Caco-2 (cell line): ENCODE results near the gene MAP7D1. TPM values are rescaled to one million over a fixed set of nuclear protein-coding genes. Genes with fewer than 3 reads are reported as not detected.

Experiments
- BruUV-seq: library from RNA; stranded (reverse); fragments of 400-500 nt; replicated peaks from 2 replicates; lab custom pipeline; 2021; lab: Mats Ljungman, UMichigan
- CTCF ChIA-PET: fragments of 300-600 bp; sonication (Branson Sonifier 250); formaldehyde crosslinking; loops from one replicate; lab custom pipeline; 2022; ENCODE audit warnings: antibody characterized with exemption; lab: Charles Lee
- POLR2A ChIA-PET: fragments of 300-600 bp; sonication (Branson Sonifier 250); formaldehyde crosslinking; loops from one replicate; lab custom pipeline; 2022; ENCODE audit warnings: antibody characterized with exemption; lab: Charles Lee
- DNase-seq, 2 experiments: peaks; one replicate each; pipeline versions ENCODE4 v3.0.0 to v3.0.0-alpha.2; 2020 to 2022
- H3K27me3 ChIP-seq: replicated peaks from 2 replicates; pipeline ENCODE4 v1.6.0; 2011; ENCODE audit warnings: low read length; ENCODE audit not compliant: control insufficient read depth, insufficient read depth
- H3K36me3 ChIP-seq: 2 replicates; pipeline ENCODE4 v1.5.1; 2011; ENCODE audit warnings: low read length; ENCODE audit not compliant: control insufficient read depth, insufficient read depth
- H3K4me1 ChIP-seq: fragments of 250-450 bp; sonication (Bioruptor Pico); 2 replicates; pipeline ENCODE4 v1.5.1; 2020; ENCODE audit warnings: mild to moderate bottlenecking
- H3K4me3 ChIP-seq: 2 replicates; pipeline ENCODE4 v1.5.1; 2011; ENCODE audit warnings: low read depth, mild to moderate bottlenecking, control low read depth, low read length
- H3K9me3 ChIP-seq: fragments of 250-450 bp; sonication (Bioruptor Pico); 2 replicates; pipeline ENCODE4 v1.5.1; 2020; ENCODE audit warnings: mild to moderate bottlenecking, moderate library complexity
- H3K27ac Mint-ChIP-seq: one replicate; pipeline ENCODE4 v1.8.0; 2022; ENCODE audit warnings: mixed read lengths; ENCODE audit not compliant: unreplicated experiment
- H3K27me3 Mint-ChIP-seq: one replicate; pipeline ENCODE4 v1.8.0; 2022; ENCODE audit warnings: mixed read lengths; ENCODE audit not compliant: insufficient read depth, unreplicated experiment
- H3K36me3 Mint-ChIP-seq: one replicate; pipeline ENCODE4 v1.8.0; 2022; ENCODE audit warnings: mild to moderate bottlenecking, mixed read lengths; ENCODE audit not compliant: insufficient read depth, unreplicated experiment
- H3K4me1 Mint-ChIP-seq: one replicate; pipeline ENCODE4 v1.8.0; 2022; ENCODE audit warnings: low read depth, mixed read lengths; ENCODE audit not compliant: unreplicated experiment
- H3K4me3 Mint-ChIP-seq: one replicate; pipeline ENCODE4 v1.8.0; 2022; ENCODE audit warnings: mild to moderate bottlenecking, moderate library complexity, mixed read lengths; ENCODE audit not compliant: unreplicated experiment
- H3K9me3 Mint-ChIP-seq: one replicate; pipeline ENCODE4 v1.8.0; 2022; ENCODE audit warnings: mixed read lengths; ENCODE audit not compliant: unreplicated experiment
- CTCF ChIP-seq, 2 experiments: fragments of 200-600 bp in 1 of 2; IDR thresholded peaks; 1 replicate in 1 of 2; 2 replicates in 1 of 2; pipeline versions ENCODE4 v1.5.1 to v1.8.0; 2011 to 2022; ENCODE audit warnings: antibody characterized with exemption in 1 of 2, control low read depth in 1 of 2, inconsistent platforms in 1 of 2, low read depth in 1 of 2, low read length in 1 of 2, mild to moderate bottlenecking in 1 of 2, moderate library complexity in 1 of 2; ENCODE audit not compliant: insufficient read depth in 1 of 2, severe bottlenecking in 1 of 2, unreplicated experiment in 1 of 2
- intact Hi-C: fragments of 100-400 bp; cut with micrococcal nuclease; formaldehyde crosslinking; loops from one replicate; pipeline ENCODE4 v1.10.0; 2022; ENCODE audit not compliant: unreplicated experiment
- total RNA-seq: library from RNA; stranded (reverse); gene quantifications from 2 replicates; pipeline ENCODE4 v1.2.3, GENCODE V29; 2022

MAP7D1 gene
- total RNA-seq, 1 experiment from 2014 or later: 37.7 TPM

DNA sequence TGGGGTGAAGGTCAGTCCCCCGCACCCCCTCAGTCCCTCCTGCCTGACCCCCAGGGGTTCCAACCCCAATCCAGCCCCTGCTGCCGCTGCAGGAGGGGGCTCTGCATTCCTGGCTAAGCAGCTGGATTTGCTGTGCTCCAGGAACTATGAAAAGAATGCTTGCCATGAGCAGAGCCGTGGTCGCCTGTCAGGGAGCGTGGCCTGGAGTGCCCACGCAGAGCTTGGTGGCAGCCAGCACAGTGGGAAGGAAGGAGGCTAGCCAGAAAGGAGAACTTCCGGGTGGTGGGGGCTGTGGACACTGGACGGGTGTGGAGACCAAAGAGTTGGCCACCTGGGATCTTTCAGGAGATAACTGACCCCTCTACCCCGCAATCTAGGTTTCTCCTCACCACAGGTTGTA, 36.5 kb upstream of the MAP7D1 start:
- H3K9me3 ChIP-seq: no peaks in the 10 kb centered on the region
- peaks cover 3% of the 10 kb centered on the region for H3K27me3 Mint-ChIP-seq
- no peaks in the 10 kb centered on the region for H3K9me3 Mint-ChIP-seq
- H3K36me3 Mint-ChIP-seq: no peaks in the 10 kb centered on the region
- intact Hi-C loops: no loop called here
- no peak for DNase-seq
- H3K4me3 Mint-ChIP-seq: no peak overlapping the region
- TF ChIP-seq CTCF (IDR thresholded peaks at IDR 0.05; ENCODE audit: insufficient read depth in 1 of 2, low read depth in 1 of 2, low read length in 1 of 2, severe bottlenecking in 1 of 2, unreplicated experiment in 1 of 2): no peak
- no peaks in the 10 kb centered on the region for H3K4me1 ChIP-seq
- POLR2A ChIA-PET: no interaction called here
- no peaks in the 10 kb centered on the region for H3K4me1 Mint-ChIP-seq
- CTCF ChIA-PET: no interaction called here
- no TSS peak for BruUV-seq
- H3K27me3 ChIP-seq: no peaks in the 10 kb centered on the region
- H3K27ac Mint-ChIP-seq: no peak overlapping the region
- H3K36me3 ChIP-seq: no peaks in the 10 kb centered on the region
- H3K4me3 ChIP-seq: no peak overlapping the region

DNA sequence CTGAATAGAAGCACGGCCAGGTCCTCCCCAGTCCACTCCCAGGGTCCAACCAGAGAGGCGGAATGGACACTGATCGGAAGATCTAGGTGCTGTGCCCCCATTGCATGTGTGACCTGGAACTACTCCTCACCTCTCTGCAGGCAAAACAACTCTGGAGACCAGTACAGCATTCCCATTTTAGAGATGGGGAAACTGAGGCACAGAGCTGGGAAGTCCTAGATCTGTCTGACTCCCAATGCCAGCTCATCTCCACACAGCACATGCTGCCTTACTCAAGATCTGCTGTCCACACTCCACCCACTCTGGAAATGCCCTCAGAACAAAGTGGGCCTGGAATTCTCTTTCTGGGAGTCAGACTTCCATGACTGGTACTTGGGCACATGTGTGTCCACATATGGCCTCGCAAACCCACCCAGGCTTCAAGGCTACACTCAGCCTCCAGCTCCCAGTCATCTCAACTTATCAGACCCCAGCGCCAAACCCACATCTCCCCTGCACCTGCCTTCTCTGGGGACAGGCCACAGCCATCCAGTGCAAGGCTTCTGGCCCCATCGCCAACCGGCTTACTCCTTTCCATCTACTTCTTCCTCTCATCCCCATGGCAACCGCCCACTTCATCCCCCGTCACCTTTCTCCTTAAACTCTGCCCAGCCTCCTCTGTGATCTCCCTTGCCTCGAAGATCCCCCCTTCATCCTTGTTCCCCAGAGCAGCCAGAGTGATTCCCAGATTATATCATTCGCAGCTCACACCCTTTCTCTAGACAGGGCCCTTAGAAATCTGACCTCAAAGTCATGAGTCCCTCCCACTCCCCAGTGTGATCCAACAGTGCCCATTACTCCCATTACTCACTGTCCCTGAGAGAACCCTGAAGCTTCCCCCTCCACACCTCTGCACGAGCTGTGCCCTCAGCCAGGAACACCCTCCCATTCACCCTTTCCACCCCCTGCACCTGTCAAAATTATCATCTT, 33.6 kb upstream of the MAP7D1 start:
- intact Hi-C loops: no loop called here
- ChIA-PET POLR2A (no interaction called here), CTCF (no interaction called here)
- Mint-ChIP-seq H3K4me1 (no peaks in the 10 kb centered on the region), H3K36me3 (no peaks in the 10 kb centered on the region), H3K4me3 (no peak overlapping the region), H3K27ac (no peak overlapping the region), H3K9me3 (no peaks in the 10 kb centered on the region), H3K27me3 (peaks cover 3% of the 10 kb centered on the region)
- Histone ChIP-seq H3K27me3 (no peaks in the 10 kb centered on the region), H3K36me3 (no peaks in the 10 kb centered on the region), H3K9me3 (no peaks in the 10 kb centered on the region), H3K4me1 (no peaks in the 10 kb centered on the region), H3K4me3 (no peak overlapping the region)
- no peak for DNase-seq
- TF ChIP-seq CTCF (IDR thresholded peaks at IDR 0.05; ENCODE audit: insufficient read depth in 1 of 2, low read depth in 1 of 2, low read length in 1 of 2, severe bottlenecking in 1 of 2, unreplicated experiment in 1 of 2): no peak
- BruUV-seq: no TSS peak

DNA sequence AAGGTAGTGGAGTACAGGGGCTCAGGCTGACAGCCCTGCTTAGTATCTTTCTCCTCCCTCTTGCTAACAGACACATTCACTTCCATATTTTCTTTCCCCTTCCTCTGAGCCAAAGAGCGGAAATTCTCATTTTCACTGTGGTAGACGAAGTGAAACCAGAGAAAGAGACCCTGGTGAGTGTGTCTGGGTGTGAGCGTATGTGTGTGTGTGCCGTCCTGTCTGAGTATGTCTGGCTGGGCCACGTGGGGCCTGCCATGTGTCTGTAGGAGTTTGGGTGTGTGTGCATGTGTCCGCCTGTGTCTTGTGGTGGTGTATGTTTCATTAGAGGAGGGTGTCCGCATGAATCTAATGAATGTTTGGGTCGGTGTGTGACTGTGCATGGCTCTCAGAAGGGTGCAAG, 32.6 kb upstream of the MAP7D1 start:
- DNase-seq: no peak
- H3K4me1 Mint-ChIP-seq: no peaks in the 10 kb centered on the region
- H3K27me3 ChIP-seq: no peaks in the 10 kb centered on the region
- no peaks in the 10 kb centered on the region for H3K36me3 Mint-ChIP-seq
- no peak overlapping the region for H3K4me3 ChIP-seq
- POLR2A ChIA-PET: no interaction called here
- H3K4me1 ChIP-seq: 0 out of 2 replicates have a peak, but pooled peaks cover 3% of the 10 kb centered on the region
- no peak overlapping the region for H3K27ac Mint-ChIP-seq
- peaks cover 3% of the 10 kb centered on the region for H3K27me3 Mint-ChIP-seq
- no peak overlapping the region for H3K4me3 Mint-ChIP-seq
- TF ChIP-seq CTCF (IDR thresholded peaks at IDR 0.05; ENCODE audit: insufficient read depth in 1 of 2, low read depth in 1 of 2, low read length in 1 of 2, severe bottlenecking in 1 of 2, unreplicated experiment in 1 of 2): no peak
- CTCF ChIA-PET: interaction anchor here (1.3 kb wide), 1 partner anchor 11 kb away, joined by 4 read pairs; no protein-coding TSS in a partner anchor
- intact Hi-C loops: no loop called here
- no peaks in the 10 kb centered on the region for H3K9me3 ChIP-seq
- no peaks in the 10 kb centered on the region for H3K36me3 ChIP-seq
- no peaks in the 10 kb centered on the region for H3K9me3 Mint-ChIP-seq
- BruUV-seq: no TSS peak
